Type B pancreatic cell (in vitro differentiated cells): ENCODE data around the gene CRIP1. TPM values are rescaled to one million over a fixed set of nuclear protein-coding genes. Genes with fewer than 3 reads are reported as not detected.

Source experiments
- DNase-seq: peaks from one replicate; pipeline ENCODE4 v3.0.0; 2021; ENCODE audit warnings: mixed read lengths; ENCODE audit not compliant: unreplicated experiment; ENCODE audit errors: extremely low spot score
- H3K27ac Mint-ChIP-seq: 2 replicates; pipeline ENCODE4 v1.8.0; 2021; ENCODE audit warnings: mild to moderate bottlenecking, mixed read lengths
- H3K27me3 Mint-ChIP-seq: 2 replicates; pipeline ENCODE4 v1.8.0; 2021; ENCODE audit warnings: mixed read lengths
- H3K36me3 Mint-ChIP-seq: 2 replicates; pipeline ENCODE4 v1.8.0; 2021; ENCODE audit warnings: mixed read lengths
- H3K4me1 Mint-ChIP-seq: one replicate; pipeline ENCODE4 v1.8.0; 2021; ENCODE audit warnings: mixed read lengths; ENCODE audit not compliant: unreplicated experiment
- H3K4me3 Mint-ChIP-seq: 2 replicates; pipeline ENCODE4 v1.8.0; 2021; ENCODE audit warnings: mild to moderate bottlenecking, mixed read lengths
- H3K9me3 Mint-ChIP-seq: 2 replicates; pipeline ENCODE4 v1.8.0; 2021; ENCODE audit warnings: mixed read lengths
- total RNA-seq: library from RNA; stranded (reverse); gene quantifications from 2 replicates; pipeline ENCODE4 v1.2.1, GENCODE V29; 2021; ENCODE audit warnings: low replicate concordance
- TF ChIP-seq, protein P1 (sequence below): fragments of 200-600 bp; sonication (generic); conservative IDR thresholded peaks from 2 replicates; pipeline ENCODE4 v1.5.0; 2021; ENCODE audit warnings: antibody characterized with exemption, mild to moderate bottlenecking

The CRIP1 gene
- total RNA-seq, 1 donor from 2014 or later: 15.4 TPM

DNA sequence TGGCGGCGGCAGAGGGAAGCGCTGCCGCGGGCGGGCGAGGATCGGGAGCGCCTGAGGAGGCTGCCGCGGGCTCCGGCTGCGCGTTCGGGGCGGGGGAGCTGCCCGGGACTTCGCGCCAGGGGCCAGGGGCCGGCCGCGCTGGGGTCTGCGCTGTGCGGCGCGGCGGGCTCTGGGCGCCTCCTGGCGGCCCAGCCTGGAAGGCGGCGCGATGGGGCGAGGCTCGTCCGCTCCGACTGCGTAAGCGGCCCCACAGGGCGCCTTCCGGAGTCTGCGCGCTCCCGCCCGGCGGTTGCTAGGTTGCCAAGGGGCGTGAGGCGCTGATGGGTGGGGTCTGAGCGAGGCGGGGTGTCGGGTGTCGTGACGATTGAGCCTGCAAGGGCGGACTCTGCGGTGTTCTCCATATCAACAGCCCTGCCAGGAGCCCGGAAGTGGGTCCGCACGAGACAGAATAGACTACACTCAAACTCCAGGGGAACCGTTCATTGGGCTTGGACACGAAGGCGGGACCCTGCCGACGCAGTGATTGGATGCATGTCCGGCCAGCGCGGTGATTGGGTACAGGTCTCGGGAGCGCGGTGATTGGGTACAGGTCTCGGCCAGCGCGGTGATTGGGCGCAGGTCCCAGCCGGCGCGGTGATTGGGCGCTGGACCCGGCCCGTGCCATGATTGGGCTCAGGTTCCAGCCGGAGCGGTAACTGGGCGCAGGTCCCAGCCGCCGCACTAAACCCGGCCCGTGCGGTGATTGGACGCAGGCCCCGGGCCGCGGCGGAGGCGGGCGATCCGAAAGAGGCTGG is 4.1 kb downstream of the CRIP1 start, which contains the start of gene TEDC1:
Gene TEDC1, plus strand, starts transcription at position 675 of the 794 bp plus-strand sequence. CDS start 130 bp downstream, outside the sequence.
- H3K27ac Mint-ChIP-seq: peak within 1 kb of the TSS; percentile 93
- peaks cover 10% of the 10 kb centered on the region for H3K27me3 Mint-ChIP-seq
- no peaks in the 10 kb centered on the region for H3K9me3 Mint-ChIP-seq
- TF ChIP-seq, protein P1, sequence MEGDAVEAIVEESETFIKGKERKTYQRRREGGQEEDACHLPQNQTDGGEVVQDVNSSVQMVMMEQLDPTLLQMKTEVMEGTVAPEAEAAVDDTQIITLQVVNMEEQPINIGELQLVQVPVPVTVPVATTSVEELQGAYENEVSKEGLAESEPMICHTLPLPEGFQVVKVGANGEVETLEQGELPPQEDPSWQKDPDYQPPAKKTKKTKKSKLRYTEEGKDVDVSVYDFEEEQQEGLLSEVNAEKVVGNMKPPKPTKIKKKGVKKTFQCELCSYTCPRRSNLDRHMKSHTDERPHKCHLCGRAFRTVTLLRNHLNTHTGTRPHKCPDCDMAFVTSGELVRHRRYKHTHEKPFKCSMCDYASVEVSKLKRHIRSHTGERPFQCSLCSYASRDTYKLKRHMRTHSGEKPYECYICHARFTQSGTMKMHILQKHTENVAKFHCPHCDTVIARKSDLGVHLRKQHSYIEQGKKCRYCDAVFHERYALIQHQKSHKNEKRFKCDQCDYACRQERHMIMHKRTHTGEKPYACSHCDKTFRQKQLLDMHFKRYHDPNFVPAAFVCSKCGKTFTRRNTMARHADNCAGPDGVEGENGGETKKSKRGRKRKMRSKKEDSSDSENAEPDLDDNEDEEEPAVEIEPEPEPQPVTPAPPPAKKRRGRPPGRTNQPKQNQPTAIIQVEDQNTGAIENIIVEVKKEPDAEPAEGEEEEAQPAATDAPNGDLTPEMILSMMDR: peak; percentile 87
- H3K36me3 Mint-ChIP-seq: no peaks in the 10 kb centered on the region
- H3K4me1 Mint-ChIP-seq: peaks cover 5% of the 10 kb centered on the region
- peak; percentile 99 for DNase-seq
- peak within 1 kb of the TSS; percentile 89 for H3K4me3 Mint-ChIP-seq

- no peak for DNase-seq
- H3K27ac Mint-ChIP-seq: peak overlapping the region; percentile 93
- H3K27me3 Mint-ChIP-seq: peaks cover 7% of the 10 kb centered on the region
- peaks cover 5% of the 10 kb centered on the region for H3K4me1 Mint-ChIP-seq
- no peaks in the 10 kb centered on the region for H3K9me3 Mint-ChIP-seq
- no peaks in the 10 kb centered on the region for H3K36me3 Mint-ChIP-seq
- peak overlapping the region; percentile 89 for H3K4me3 Mint-ChIP-seq
- TF ChIP-seq, protein P1: no peak
Measured at GRCh38 chr14:105491366-105491973, 4.8 kb downstream of the CRIP1 start.

GRCh38 chr14:105492031-105492970 is 5.6 kb downstream of the CRIP1 start:
- Mint-ChIP-seq H3K27ac (peak overlapping the region; percentile 71), H3K4me3 (peak overlapping the region; percentile 88), H3K4me1 (peaks cover 5% of the 10 kb centered on the region), H3K27me3 (peaks cover 3% of the 10 kb centered on the region), H3K9me3 (no peaks in the 10 kb centered on the region), H3K36me3 (no peaks in the 10 kb centered on the region)
- no peak for DNase-seq
- TF ChIP-seq, protein P1: no peak

DNA sequence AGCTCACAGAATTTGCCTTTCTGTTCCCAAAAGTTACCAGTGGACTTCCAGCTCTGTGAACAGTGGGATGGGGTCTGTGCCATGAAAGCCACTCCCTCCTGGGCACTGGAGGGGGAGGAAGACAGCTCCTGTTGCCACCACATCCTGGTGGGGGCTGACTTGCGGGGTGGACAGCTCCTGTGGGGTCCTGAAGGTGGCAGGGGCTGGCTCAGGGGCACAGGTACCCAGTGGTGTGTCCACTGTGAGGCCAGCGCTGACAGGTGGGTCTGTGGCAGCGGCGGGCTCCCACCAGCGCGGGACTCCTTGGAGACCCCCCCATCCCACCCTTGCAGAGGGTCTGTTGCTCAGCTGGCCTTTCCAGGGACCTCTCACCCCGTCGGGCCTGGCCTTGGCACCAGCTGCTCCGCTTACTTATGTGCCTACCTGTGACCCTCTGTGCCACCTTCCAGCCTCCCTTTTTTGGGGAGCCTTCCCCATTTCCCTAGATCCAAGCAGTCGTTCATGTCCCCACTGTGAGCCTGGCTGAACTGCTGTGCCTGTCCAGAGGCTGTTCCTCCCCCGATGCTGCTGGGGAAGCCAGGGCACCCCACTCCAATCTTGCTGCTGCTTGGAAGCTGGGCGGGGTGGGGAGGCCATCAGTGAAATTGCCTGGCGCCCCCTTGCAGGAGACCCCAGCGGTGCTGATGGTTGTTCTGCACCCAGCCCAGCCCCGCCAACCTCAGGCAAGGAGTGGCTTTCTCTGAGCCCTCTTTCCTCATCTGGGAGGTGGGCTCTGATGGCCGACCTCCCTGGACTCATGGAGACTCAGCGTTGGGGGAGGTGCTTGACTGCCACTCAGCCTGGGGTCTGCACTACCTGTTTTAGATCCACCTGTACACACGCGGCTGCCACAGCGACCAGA is 6.5 kb downstream of the CRIP1 start:
- H3K4me3 Mint-ChIP-seq: no peak overlapping the region
- TF ChIP-seq, protein P1: no peak
- no peaks in the 10 kb centered on the region for H3K36me3 Mint-ChIP-seq
- no peak overlapping the region for H3K27ac Mint-ChIP-seq
- peaks cover 5% of the 10 kb centered on the region for H3K4me1 Mint-ChIP-seq
- H3K9me3 Mint-ChIP-seq: no peaks in the 10 kb centered on the region
- no peak for DNase-seq
- peaks cover 3% of the 10 kb centered on the region for H3K27me3 Mint-ChIP-seq
